HEK293 (cell line): Measurements from ENCODE around the gene RRP7A.
"Not testable (repeated sequence)": the region's sequence is repeated elsewhere in the genome, so short reads cannot be mapped to it uniquely, and the experiment has no call there.

ENCODE experiments used
- CTCF ChIA-PET: fragments of 350-600 bp; formaldehyde crosslinking; extraction: SDS; loops from one replicate; lab custom pipeline; 2021; ENCODE audit warnings: antibody characterized with exemption; lab: Yijun Ruan, JAX
- POLR2A ChIA-PET: fragments of 300-600 bp; formaldehyde crosslinking; extraction: SDS; loops from one replicate; lab custom pipeline; 2020; ENCODE audit warnings: antibody characterized with exemption, inconsistent platforms; lab: Yijun Ruan, JAX
- H3K27ac ChIP-seq: fragments of 200-500 bp; sonication (Bioruptor generic); 2 replicates; pipeline ENCODE4 v1.5.1; 2014; ENCODE audit warnings: low read depth, low read length, control low read depth, inconsistent platforms; ENCODE audit errors: extremely low read depth
- H3K36me3 ChIP-seq, 2 experiments: fragments of 200-500 bp in 1 of 2; sonication (Bioruptor generic) in 1 of 2; 1 replicate in 1 of 2; 2 replicates in 1 of 2; pipeline ENCODE4 v1.5.1; 2014 to 2017; ENCODE audit warnings: inconsistent platforms in 2 of 2, low read length in 2 of 2; ENCODE audit not compliant: control insufficient read depth in 2 of 2, insufficient read depth in 1 of 2
- H3K4me1 ChIP-seq: fragments of 200-500 bp; sonication (Bioruptor generic); 2 replicates; pipeline ENCODE4 v1.5.1; 2014; ENCODE audit warnings: mild to moderate bottlenecking, low read length, inconsistent platforms; ENCODE audit not compliant: control insufficient read depth, insufficient read depth
- H3K4me3 ChIP-seq: 2 replicates; pipeline ENCODE4 v1.5.1; 2011; ENCODE audit warnings: low read depth, mild to moderate bottlenecking, control low read depth, low read length, moderate library complexity
- H3K9me3 ChIP-seq: fragments of 200-500 bp; sonication (Bioruptor generic); 2 replicates; pipeline ENCODE4 v1.5.1; 2014; ENCODE audit warnings: low read depth, low read length, inconsistent platforms; ENCODE audit not compliant: control insufficient read depth, insufficient read depth
- SCRT1 ChIP-seq: fragments of 450-650 bp; formaldehyde crosslinking; IDR thresholded peaks from 2 replicates; pipeline ENCODE4 v1.5.1; 2016; ENCODE audit warnings: missing biosample characterization, missing genetic modification characterization, borderline replicate concordance
- SCRT2 ChIP-seq: fragments of 450-650 bp; formaldehyde crosslinking; IDR thresholded peaks from 2 replicates; pipeline ENCODE4 v1.5.1; 2016; ENCODE audit warnings: missing biosample characterization, missing genetic modification characterization
- YY2 ChIP-seq: fragments of 450-650 bp; formaldehyde crosslinking; IDR thresholded peaks from 2 replicates; pipeline ENCODE4 v1.5.1; 2016; ENCODE audit warnings: missing biosample characterization, missing genetic modification characterization
- ZFHX2 ChIP-seq: fragments of 450-650 bp; formaldehyde crosslinking; conservative IDR thresholded peaks from 2 replicates; pipeline ENCODE4 v1.5.1; 2016; ENCODE audit warnings: missing biosample characterization, missing genetic modification characterization
- ZFP69B ChIP-seq: fragments of 450-650 bp; formaldehyde crosslinking; IDR thresholded peaks from 2 replicates; pipeline ENCODE4 v1.5.1; 2016; ENCODE audit warnings: missing biosample characterization, missing genetic modification characterization
- ZIC2 ChIP-seq: fragments of 450-650 bp; formaldehyde crosslinking; IDR thresholded peaks from 2 replicates; pipeline ENCODE4 v1.5.1; 2016; ENCODE audit warnings: missing biosample characterization, missing genetic modification characterization
- ZNF10 ChIP-seq: fragments of 450-650 bp; formaldehyde crosslinking; IDR thresholded peaks from 2 replicates; pipeline ENCODE4 v1.5.1; 2017; ENCODE audit warnings: missing biosample characterization, missing genetic modification characterization
- ZNF148 ChIP-seq: fragments of 450-650 bp; formaldehyde crosslinking; IDR thresholded peaks from 2 replicates; pipeline ENCODE4 v1.5.0; 2017; ENCODE audit warnings: missing biosample characterization, missing genetic modification characterization, borderline replicate concordance
- ZNF239 ChIP-seq: fragments of 450-650 bp; formaldehyde crosslinking; IDR thresholded peaks from 2 replicates; pipeline ENCODE4 v1.5.1; 2016; ENCODE audit warnings: missing biosample characterization, missing genetic modification characterization
- ZNF341 ChIP-seq: fragments of 450-650 bp; formaldehyde crosslinking; IDR thresholded peaks from 2 replicates; pipeline ENCODE4; 2016; ENCODE audit warnings: low read depth, missing biosample characterization, missing genetic modification characterization
- ZNF350 ChIP-seq: fragments of 450-650 bp; formaldehyde crosslinking; IDR thresholded peaks from 2 replicates; pipeline ENCODE4 v1.5.0; 2017; ENCODE audit warnings: missing biosample characterization, mild to moderate bottlenecking, missing genetic modification characterization
- ZNF501 ChIP-seq: fragments of 450-650 bp; formaldehyde crosslinking; IDR thresholded peaks from 2 replicates; pipeline ENCODE4 v1.5.1; 2016; ENCODE audit warnings: missing biosample characterization, missing genetic modification characterization
- ZNF623 ChIP-seq: fragments of 450-650 bp; formaldehyde crosslinking; IDR thresholded peaks from 2 replicates; pipeline ENCODE4 v1.5.1; 2016; ENCODE audit warnings: missing biosample characterization, missing genetic modification characterization
- ZNF639 ChIP-seq: fragments of 450-650 bp; formaldehyde crosslinking; IDR thresholded peaks from 2 replicates; pipeline ENCODE4 v1.5.1; 2016; ENCODE audit warnings: missing biosample characterization, missing genetic modification characterization
- ZNF654 ChIP-seq: fragments of 450-650 bp; formaldehyde crosslinking; IDR thresholded peaks from 2 replicates; pipeline ENCODE4 v1.5.1; 2016; ENCODE audit warnings: low read depth, missing biosample characterization, missing genetic modification characterization
- ZNF768 ChIP-seq: fragments of 450-650 bp; formaldehyde crosslinking; IDR thresholded peaks from 2 replicates; pipeline ENCODE4 v1.5.1; 2018; ENCODE audit warnings: missing biosample characterization, mild to moderate bottlenecking, missing genetic modification characterization
- ZNF776 ChIP-seq: fragments of 450-650 bp; formaldehyde crosslinking; IDR thresholded peaks from 2 replicates; pipeline ENCODE4 v1.5.0; 2017; ENCODE audit warnings: missing biosample characterization, missing genetic modification characterization, borderline replicate concordance
- TF ChIP-seq, protein P1 (sequence below): fragments of 450-650 bp; formaldehyde crosslinking; IDR thresholded peaks from 2 replicates; pipeline ENCODE4 v1.5.1; 2016; ENCODE audit warnings: missing biosample characterization, missing genetic modification characterization
- TF ChIP-seq, protein P2 (sequence below): fragments of 450-650 bp; formaldehyde crosslinking; IDR thresholded peaks from 2 replicates; pipeline ENCODE4 v1.5.1; 2016; ENCODE audit warnings: missing biosample characterization, missing genetic modification characterization

Gene RRP7A

GRCh38 chr22:42515896-42516295, 3.7 kb downstream of the RRP7A start (continued):
- TF ChIP-seq ZNF639: no peak
- no peak for TF ChIP-seq ZNF623
- no peak for TF ChIP-seq ZNF239 (tag by site-specific recombination)

DNA sequence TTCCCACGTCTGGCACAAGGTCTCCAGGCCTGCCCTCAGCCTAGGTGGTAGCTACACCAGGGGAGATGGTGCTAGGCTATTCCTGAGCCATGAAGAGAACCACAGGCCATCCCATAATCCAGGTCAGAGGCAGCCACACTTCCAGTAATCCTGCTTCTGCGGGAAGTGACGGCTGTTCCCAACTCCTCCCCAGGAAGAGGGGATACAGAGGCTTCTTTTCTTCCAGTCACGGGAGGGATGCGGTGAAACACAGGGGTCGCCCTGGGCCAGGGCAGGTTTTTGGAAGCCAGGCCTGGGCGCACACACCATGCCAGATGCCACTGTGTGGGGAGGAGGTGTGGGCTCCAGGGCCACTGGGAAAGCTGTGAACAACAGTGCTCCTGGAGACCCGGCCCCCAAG, 4.3 kb downstream of the RRP7A start:
- H3K9me3 ChIP-seq, H3K27ac ChIP-seq, H3K4me3 ChIP-seq, POLR2A ChIA-PET, H3K4me1 ChIP-seq: not testable (repeated sequence)
- CTCF ChIA-PET: interaction anchor here (0.7 kb wide), 1 partner anchor 45 kb away, joined by 3 read pairs; no protein-coding TSS in a partner anchor
- H3K36me3 ChIP-seq: peaks cover 16 to 52% of the 10 kb centered on the region in 2 experiments; a peak in 2 of 3 replicates
- peak; percentile 77 for TF ChIP-seq ZNF341

DNA sequence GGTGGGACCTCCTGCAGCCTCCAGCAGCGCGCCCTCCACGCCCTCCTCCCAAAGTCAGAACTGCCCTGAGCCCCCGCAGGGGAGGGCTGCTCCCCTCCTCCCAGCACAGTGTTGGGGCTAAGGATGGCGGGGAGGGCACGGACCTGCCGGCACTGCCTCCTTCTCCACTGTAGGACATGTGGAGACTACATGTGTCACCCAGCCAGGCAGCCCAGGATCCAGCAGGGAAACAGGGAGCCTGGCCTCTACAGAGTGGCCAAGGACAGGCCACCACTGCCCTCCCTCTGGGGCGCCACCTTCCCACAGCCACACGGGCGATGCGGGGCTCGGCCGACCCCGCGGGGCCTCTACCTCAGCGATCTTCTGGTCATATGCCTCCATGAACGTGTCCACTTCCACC, 5.3 kb downstream of the RRP7A start:
- H3K9me3 ChIP-seq, CTCF ChIA-PET, H3K4me3 ChIP-seq, POLR2A ChIA-PET, H3K27ac ChIP-seq, H3K4me1 ChIP-seq: not testable (repeated sequence)
- H3K36me3 ChIP-seq: peaks cover 16 to 52% of the 10 kb centered on the region in 2 experiments; a peak in 2 of 3 replicates

- H3K27ac ChIP-seq, CTCF ChIA-PET, H3K4me1 ChIP-seq, POLR2A ChIA-PET, H3K4me3 ChIP-seq: not testable (repeated sequence)
- H3K36me3 ChIP-seq: peaks cover 14 to 45% of the 10 kb centered on the region in 2 experiments; a peak in 2 of 3 replicates
- TF ChIP-seq, protein P1, sequence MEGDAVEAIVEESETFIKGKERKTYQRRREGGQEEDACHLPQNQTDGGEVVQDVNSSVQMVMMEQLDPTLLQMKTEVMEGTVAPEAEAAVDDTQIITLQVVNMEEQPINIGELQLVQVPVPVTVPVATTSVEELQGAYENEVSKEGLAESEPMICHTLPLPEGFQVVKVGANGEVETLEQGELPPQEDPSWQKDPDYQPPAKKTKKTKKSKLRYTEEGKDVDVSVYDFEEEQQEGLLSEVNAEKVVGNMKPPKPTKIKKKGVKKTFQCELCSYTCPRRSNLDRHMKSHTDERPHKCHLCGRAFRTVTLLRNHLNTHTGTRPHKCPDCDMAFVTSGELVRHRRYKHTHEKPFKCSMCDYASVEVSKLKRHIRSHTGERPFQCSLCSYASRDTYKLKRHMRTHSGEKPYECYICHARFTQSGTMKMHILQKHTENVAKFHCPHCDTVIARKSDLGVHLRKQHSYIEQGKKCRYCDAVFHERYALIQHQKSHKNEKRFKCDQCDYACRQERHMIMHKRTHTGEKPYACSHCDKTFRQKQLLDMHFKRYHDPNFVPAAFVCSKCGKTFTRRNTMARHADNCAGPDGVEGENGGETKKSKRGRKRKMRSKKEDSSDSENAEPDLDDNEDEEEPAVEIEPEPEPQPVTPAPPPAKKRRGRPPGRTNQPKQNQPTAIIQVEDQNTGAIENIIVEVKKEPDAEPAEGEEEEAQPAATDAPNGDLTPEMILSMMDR: 0 out of 2 replicates have a peak, but pooled peaks have one; percentile 18
- TF ChIP-seq ZFP69B (peak; percentile 96), ZNF10 (0 out of 2 replicates have a peak, but pooled peaks have one; percentile 34), ZNF654 (tag by site-specific recombination) (peak; percentile 43)
- TF ChIP-seq, protein P2, sequence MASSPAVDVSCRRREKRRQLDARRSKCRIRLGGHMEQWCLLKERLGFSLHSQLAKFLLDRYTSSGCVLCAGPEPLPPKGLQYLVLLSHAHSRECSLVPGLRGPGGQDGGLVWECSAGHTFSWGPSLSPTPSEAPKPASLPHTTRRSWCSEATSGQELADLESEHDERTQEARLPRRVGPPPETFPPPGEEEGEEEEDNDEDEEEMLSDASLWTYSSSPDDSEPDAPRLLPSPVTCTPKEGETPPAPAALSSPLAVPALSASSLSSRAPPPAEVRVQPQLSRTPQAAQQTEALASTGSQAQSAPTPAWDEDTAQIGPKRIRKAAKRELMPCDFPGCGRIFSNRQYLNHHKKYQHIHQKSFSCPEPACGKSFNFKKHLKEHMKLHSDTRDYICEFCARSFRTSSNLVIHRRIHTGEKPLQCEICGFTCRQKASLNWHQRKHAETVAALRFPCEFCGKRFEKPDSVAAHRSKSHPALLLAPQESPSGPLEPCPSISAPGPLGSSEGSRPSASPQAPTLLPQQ: peak; percentile 88
- TF ChIP-seq, all 188 proteins: peak for 5; not testable (repeated sequence) for 183
- H3K9me3 ChIP-seq: not testable (repeated sequence)
Measured at GRCh38 chr22:42512273-42512990, 7.2 kb downstream of the RRP7A start.

DNA sequence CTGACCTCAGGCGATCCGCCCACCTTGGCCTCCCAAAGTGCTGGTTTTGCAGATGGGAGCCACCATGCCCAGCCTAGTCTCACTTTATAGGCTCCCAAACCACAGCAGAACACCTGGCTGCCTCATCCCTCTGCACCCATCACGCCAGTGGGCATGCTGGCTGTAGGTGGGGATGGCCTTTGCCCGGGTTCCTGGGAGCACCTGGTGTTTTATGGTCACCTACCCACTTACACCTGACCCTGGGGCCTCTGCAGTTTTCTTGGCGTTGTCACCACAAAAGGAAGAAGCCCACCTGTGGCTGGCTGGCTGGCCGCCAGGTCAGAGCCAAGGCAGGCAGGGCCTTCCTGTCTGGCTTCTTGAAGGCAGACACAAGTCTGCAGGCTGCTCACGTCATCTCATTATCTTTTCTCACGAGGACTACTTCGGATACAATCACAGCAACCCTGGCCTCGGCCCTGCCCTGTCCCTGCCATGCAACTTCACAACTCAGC, 8.2 kb downstream of the RRP7A start:
- no peak overlapping the region for H3K4me3 ChIP-seq
- H3K4me1 ChIP-seq: no peaks in the 10 kb centered on the region
- ChIA-PET CTCF (interaction anchor here (2.8 kb wide), 1 partner anchor 50 kb away, joined by 17 read pairs; no protein-coding TSS in a partner anchor), POLR2A (no interaction called here)
- H3K9me3 ChIP-seq: no peaks in the 10 kb centered on the region
- TF ChIP-seq YY2 (tag by site-specific recombination) (no peak), ZNF768 (tag by site-specific recombination) (no peak), ZFHX2 (tag by site-specific recombination) (0 out of 2 replicates have a peak, but pooled peaks have one; percentile 20), ZIC2 (peak; percentile 32), ZNF148 (no peak), ZNF776 (no peak), SCRT2 (tag by site-specific recombination) (peak; percentile 88), SCRT1 (tag by site-specific recombination) (peak; percentile 69), ZNF350 (tag by site-specific recombination) (no peak), ZNF501 (tag by site-specific recombination) (no peak)
- H3K27ac ChIP-seq: no peak overlapping the region
- peaks cover 5 to 38% of the 10 kb centered on the region in 2 experiments; a peak in 2 of 3 replicates for H3K36me3 ChIP-seq
